Mucosa of descending colon (tissue), 3 donors: ENCODE measurements around the gene RIN3. TPM values are rescaled to one million over a fixed set of nuclear protein-coding genes. Genes with fewer than 3 reads are reported as not detected.

Experiments used
- ATAC-seq: fragments of 200-7000 bp; cut with Tn5 transposase; one replicate; pipeline ENCODE4 v1.9.1; 2020; ENCODE audit warnings: mild to moderate bottlenecking, moderate library complexity
- DNase-seq, 3 donors: peaks; one replicate each; pipeline ENCODE4 v3.0.0-alpha.2; 2020
- H3K36me3 ChIP-seq: fragments of 200-600 bp; one replicate; pipeline ENCODE4 v1.8.0; 2021; ENCODE audit warnings: low read depth, mild to moderate bottlenecking
- H3K4me1 ChIP-seq: fragments of 200-600 bp; one replicate; pipeline ENCODE4 v1.8.0; 2021; ENCODE audit warnings: low read depth, mild to moderate bottlenecking
- H3K4me3 ChIP-seq: fragments of 200-600 bp; one replicate; pipeline ENCODE4 v1.8.0; 2021; ENCODE audit warnings: mild to moderate bottlenecking
- H3K9me3 ChIP-seq: fragments of 200-600 bp; one replicate; pipeline ENCODE4 v1.8.0; 2021; ENCODE audit warnings: mild to moderate bottlenecking
- intact Hi-C, 2 donors: fragments of 100-400 bp; cut with DNase I in 1 of 2; cut with micrococcal nuclease in 1 of 2; formaldehyde crosslinking; loops; one replicate each; pipeline versions ENCODE4 v1.11.0 to v1.11.1; 2022; cut with DNase I, micrococcal nuclease
- total RNA-seq, 3 donors: library from RNA; stranded (reverse); fragmentation: NEBNext Ultra II Directional in 2 of 3; extraction: Animal tissue kit (Norgen Biotek cat#: 25700) in 2 of 3; gene quantifications; one replicate each; pipeline versions ENCODE4 v1.2.1 to v1.2.4, GENCODE V29; 2021 to 2023
- TF ChIP-seq, protein P1 (sequence below): fragments of 200-600 bp; IDR thresholded peaks from one replicate; pipeline ENCODE4 v1.8.0; 2022; ENCODE audit warnings: antibody characterized with exemption, mild to moderate bottlenecking
- donor health status: DM: no; HTN: no; CAD: no; lungs with moderate emphysema.
- donor health status: DM: no; HTN: no; CAD: no.
- donor health status: DM: no; HTN: yes; CAD: no.

The RIN3 gene
- total RNA-seq, 3 donors from 2014 or later = 26.2 to 51.0 (median 32.9) TPM

DNA sequence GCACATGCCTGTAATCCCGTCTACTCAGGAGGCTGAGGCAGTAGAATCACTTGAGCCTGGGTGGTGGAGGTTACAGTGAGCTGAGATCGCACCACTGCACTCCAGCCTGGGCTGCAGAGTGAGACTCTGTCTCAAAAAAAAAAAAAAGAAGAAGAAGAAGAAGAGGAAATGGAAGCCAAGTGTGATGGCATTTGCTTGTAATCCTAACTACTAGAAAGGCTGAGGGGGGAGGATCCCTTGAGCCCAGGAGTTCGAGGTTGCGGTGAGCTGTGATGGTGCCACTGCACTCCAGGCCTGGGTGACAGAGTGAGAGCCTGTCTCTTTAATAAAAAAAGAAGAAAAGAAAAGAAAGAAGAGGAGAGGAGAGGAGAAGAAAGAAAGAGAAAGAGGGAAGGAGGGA lies 182.8 kb downstream of the RIN3 start:
- intact Hi-C loops = no loop called here
- peaks cover 6% of the 10 kb centered on the region for H3K4me1 ChIP-seq
- H3K4me3 ChIP-seq = no peak overlapping the region
- DNase-seq = peak in 1 of 3 donors; percentile 7
- no peaks in the 10 kb centered on the region for H3K9me3 ChIP-seq
- no peaks in the 10 kb centered on the region for H3K36me3 ChIP-seq
- ATAC-seq = no peak
- TF ChIP-seq, protein P1, sequence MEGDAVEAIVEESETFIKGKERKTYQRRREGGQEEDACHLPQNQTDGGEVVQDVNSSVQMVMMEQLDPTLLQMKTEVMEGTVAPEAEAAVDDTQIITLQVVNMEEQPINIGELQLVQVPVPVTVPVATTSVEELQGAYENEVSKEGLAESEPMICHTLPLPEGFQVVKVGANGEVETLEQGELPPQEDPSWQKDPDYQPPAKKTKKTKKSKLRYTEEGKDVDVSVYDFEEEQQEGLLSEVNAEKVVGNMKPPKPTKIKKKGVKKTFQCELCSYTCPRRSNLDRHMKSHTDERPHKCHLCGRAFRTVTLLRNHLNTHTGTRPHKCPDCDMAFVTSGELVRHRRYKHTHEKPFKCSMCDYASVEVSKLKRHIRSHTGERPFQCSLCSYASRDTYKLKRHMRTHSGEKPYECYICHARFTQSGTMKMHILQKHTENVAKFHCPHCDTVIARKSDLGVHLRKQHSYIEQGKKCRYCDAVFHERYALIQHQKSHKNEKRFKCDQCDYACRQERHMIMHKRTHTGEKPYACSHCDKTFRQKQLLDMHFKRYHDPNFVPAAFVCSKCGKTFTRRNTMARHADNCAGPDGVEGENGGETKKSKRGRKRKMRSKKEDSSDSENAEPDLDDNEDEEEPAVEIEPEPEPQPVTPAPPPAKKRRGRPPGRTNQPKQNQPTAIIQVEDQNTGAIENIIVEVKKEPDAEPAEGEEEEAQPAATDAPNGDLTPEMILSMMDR = no peak

DNA sequence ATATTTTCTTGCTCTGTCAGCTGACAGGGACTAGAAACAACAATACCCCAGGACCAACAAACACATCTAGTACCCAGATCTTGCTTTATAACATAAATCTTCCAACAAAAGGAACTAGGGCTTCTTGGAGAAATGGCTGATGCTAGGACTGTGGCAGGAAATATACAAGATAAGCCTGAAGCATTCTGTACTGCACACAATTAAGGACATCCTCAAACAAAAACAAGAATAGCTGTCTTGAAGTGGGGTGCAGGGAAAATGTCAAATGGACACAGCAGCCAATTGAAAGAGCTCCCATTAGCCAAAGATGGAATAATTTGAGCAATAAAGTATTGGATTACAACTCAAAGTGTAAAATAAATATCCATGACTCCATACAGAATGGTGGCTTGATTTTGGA lies 184.8 kb downstream of the RIN3 start:
- DNase-seq = no peak
- TF ChIP-seq, protein P1 = no peak
- no peaks in the 10 kb centered on the region for H3K36me3 ChIP-seq
- no peak for ATAC-seq
- no peaks in the 10 kb centered on the region for H3K4me1 ChIP-seq
- no peaks in the 10 kb centered on the region for H3K9me3 ChIP-seq
- intact Hi-C loops = no loop called here
- H3K4me3 ChIP-seq = no peak overlapping the region

DNA sequence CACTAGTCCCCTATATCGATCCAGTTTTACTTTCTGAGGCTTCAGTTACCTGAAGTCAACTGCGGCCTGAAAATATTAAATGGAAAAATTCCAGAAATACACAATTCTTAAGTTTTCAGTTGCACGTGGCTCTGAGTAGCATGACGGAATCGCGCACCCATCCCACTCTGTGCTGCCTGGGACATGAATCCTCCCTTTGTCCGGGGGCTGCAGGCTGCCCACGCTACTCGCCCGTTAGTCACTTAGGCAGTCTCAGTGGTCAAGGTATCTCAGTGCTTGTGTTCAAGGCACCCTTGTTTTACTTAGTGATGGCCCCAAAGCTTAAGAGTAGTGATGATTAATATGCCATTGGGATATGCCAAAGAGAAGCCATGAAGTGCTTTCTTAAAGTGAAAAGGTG lies 188.2 kb downstream of the RIN3 start:
- no peak for ATAC-seq
- TF ChIP-seq, protein P1 = no peak
- Histone ChIP-seq H3K9me3 (no peaks in the 10 kb centered on the region), H3K4me1 (no peaks in the 10 kb centered on the region), H3K36me3 (no peaks in the 10 kb centered on the region), H3K4me3 (no peak overlapping the region)
- intact Hi-C loops = no loop called here
- no peak for DNase-seq

DNA sequence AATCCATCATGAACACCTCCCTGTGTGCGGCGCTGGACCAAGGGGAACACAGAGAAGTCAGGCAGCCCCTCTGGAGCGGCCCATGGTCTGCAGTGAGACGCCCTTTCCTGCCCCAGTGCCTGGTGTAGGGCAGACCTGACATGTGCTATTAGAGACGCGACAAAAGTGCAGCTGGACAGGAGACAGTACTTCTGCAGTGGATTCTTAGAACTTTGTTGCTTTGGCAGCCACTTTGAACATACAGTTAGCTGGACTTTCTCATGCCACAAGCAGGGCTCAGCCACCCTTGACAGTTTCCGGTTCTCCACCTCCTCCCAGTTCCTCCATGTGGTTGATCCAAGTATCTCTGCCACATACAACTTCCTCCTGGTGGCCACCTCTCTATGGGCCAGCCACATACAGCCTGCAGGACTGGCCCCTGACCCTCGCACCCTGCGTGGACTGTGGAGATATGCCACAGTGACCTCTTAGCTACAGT lies 188.9 kb downstream of the RIN3 start:
- intact Hi-C loops = no loop called here
- no peak for DNase-seq
- H3K9me3 ChIP-seq = no peaks in the 10 kb centered on the region
- no peak overlapping the region for H3K4me3 ChIP-seq
- H3K36me3 ChIP-seq = no peaks in the 10 kb centered on the region
- peak; percentile 22 for ATAC-seq
- TF ChIP-seq, protein P1 = no peak
- no peaks in the 10 kb centered on the region for H3K4me1 ChIP-seq

DNA sequence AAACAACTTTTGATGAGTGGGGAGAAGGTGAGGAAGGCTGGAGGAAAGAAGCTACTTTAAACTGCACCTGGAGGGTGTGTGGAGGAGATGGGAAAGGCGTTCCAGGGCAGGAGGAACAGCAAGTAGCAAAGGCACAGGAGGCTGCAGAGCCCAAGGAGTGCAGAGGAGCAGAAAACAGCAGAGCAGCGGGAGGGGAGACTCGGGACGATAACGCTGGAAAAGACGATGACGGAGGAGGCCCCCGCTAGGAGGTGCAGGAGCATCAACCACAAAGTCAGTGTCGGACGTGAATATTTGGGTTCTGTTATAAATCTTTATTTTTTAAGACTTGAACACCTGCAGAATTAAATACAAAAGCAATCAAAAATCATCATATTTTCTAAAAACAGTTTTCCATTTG lies 189.9 kb downstream of the RIN3 start:
- no peaks in the 10 kb centered on the region for H3K36me3 ChIP-seq
- H3K4me1 ChIP-seq = no peaks in the 10 kb centered on the region
- H3K9me3 ChIP-seq = no peaks in the 10 kb centered on the region
- H3K4me3 ChIP-seq = no peak overlapping the region
- no peak for ATAC-seq
- TF ChIP-seq, protein P1 = no peak
- no peak for DNase-seq
- intact Hi-C loops = no loop called here
